Astrocyte of the hippocampus (primary cell): ENCODE measurements around the gene ZNF614.
A peak's percentile ranks its signal among the peaks of the same experiment; 100 is the strongest.
"Not testable (repeated sequence)": the region's sequence is repeated elsewhere in the genome, so short reads cannot be mapped to it uniquely, and the experiment has no call there.

ENCODE experiments used
- DNase-seq: peaks from one replicate; pipeline ENCODE4 v3.0.0; 2011; ENCODE audit warnings: low read depth, low spot score

ZNF614 gene

DNA sequence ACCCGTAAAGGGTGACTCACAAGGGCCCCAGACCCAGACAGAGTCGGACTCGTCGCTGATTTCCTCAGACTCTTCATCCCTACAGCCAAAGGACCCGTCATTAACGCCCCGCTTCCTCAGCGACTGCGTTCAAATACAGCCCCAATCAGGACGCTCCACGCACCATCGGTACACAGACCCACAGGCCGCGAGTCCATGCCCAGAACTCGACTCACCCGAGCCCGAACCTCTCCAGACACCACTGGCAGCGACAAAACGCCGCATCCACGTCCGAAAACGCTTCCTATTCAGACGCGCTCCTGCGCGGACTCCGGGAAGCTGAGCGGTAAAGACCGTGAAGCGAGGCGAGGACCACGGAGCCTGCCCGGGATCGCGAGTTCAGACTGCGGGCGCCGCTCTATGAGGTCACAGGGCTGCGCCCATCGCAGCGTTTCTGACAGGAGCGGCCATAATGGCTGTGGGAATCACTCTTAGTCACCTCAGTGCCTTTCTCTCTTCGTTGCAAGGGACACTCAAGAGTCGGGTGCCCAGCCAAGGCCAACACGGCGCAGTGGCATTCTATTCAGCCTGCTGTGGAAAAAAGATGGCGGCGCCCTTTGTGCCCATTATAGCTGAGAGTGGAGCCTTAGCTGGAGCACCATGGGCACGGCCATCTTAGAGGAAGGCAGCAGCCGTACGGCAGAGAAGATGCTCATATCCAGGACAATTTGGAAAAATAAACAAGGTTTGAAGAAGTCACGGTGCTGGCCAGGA is at the start of gene ZNF614:
TSS of gene ZNF614 (minus strand) at position 353 of the 753 bp plus-strand sequence. CDS start 2,634 bp downstream, outside the sequence.
- DNase-seq = peak; percentile 96

DNA sequence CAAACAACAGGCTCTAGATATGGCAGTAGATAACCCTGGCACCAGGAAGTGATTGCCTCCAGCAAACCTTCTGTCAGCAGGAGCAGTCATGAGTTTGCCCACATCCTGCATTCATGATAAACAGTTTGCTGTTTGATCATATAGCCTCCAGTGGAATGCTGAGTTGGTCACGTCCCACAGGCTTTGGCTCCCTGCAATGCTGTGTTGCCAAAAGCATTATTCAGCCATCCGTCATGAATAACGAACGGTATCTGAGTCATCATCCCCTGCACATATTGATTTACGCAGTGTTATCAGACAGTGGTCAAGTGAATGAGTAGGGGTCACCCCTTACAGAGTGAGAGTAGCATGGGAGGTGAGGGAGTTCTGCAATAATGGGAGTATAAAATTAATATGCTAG is 42.3 kb upstream of the ZNF614 start:
- peak; percentile 17 for DNase-seq

DNA sequence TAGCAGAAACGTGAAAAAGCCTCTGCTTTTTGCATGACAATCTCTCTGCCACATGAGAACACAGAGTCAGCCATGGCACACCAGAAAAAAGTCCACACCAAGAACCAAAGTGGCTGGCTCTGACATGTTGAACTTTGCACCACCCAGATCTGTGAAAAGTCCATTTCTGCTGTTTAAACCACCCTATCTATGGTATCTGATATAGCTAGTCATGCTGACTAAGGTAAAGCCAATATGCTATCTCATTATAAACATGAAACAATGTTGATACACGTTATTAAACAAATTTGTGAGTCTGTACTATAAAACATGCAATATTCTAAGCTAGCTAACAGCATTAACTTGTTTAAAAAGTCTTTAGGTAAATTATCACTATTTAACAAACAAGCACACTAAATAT is 41.5 kb upstream of the ZNF614 start:
- no peak for DNase-seq

DNA sequence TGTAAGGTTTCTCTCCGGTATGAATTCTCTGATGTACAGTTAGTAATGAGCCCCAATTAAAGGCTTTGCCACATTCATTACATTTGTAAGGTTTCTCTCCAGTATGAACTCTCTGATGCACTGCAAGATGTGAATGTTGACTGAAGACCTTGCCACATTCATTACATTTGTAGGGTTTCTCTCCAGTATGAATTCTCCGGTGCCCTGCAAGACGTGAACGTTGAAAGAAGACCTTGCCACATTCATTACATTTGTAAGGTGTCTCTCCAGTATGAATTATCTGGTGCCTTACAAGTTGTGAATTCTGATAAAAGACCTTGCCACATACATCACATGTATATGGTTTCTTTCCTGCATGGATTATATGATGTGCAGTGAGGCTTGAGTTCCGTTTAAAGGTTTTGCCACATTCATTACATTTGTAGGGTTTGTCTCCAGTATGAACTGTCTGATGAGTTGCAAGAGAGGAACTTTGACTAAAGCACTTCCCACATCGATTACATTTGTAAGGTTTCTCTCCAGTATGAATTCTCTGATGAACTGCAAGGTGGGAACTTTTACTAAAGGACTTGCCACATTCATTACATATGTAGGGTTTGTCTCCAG is 38.2 kb upstream of the ZNF614 start:
- no peak for DNase-seq

DNA sequence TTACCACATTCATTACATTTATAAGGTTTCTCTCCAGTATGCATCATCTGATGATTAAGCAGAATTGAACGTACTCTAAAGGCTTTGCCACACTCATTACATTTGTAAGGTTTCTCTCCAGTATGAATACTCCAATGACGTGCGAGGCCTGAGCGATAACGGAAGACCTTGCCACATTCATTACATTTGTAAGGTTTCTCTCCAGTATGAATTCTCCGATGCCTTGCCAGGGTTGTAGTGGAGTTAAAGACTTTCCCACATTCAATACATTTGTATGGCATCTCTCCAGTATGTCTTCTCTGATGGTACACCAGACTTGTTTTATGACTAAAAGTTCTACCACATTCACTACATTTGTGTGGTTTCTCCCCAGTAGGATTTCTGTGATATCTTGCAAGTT is 37.2 kb upstream of the ZNF614 start:
- no peak for DNase-seq

DNA sequence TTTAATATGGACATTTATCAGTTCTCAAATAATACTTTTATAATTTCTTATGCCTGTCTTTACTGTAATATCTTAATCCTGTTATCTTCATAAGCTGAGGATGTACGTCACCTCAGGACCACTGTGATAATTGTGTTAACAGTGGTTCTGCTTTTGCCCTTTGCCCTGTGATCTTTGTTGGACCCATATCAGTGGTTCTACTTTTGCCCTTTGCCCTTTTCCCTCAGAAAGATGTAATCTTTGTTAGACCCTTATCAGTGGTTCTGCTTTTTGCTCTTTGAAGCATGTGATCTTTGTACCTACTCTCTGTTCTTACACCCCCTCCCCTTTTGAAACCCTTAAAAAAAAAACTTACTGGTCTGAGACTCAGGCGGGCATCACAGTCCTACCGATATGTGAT is 28.3 kb upstream of the ZNF614 start:
- not testable (repeated sequence) for DNase-seq

DNA sequence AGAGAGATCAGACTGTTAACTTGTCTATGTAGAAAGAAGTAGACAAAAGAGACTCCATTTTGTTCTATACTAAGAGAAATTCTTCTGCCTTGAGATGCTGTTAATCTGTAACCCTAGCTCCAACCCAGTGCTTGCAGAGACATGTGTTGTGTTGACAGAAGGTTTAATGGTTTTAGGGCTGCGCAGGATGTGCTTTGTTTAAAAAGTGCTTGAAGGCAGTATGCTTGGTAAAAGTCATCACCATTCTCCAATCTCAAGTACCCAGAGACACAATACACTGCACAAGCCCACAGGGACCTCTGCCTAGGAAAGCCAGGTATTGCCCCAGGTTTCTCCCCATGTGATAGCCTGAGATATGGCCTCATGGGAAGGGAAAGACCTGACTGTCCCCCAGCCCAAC is 23.6 kb upstream of the ZNF614 start:
- not testable (repeated sequence) for DNase-seq

DNA sequence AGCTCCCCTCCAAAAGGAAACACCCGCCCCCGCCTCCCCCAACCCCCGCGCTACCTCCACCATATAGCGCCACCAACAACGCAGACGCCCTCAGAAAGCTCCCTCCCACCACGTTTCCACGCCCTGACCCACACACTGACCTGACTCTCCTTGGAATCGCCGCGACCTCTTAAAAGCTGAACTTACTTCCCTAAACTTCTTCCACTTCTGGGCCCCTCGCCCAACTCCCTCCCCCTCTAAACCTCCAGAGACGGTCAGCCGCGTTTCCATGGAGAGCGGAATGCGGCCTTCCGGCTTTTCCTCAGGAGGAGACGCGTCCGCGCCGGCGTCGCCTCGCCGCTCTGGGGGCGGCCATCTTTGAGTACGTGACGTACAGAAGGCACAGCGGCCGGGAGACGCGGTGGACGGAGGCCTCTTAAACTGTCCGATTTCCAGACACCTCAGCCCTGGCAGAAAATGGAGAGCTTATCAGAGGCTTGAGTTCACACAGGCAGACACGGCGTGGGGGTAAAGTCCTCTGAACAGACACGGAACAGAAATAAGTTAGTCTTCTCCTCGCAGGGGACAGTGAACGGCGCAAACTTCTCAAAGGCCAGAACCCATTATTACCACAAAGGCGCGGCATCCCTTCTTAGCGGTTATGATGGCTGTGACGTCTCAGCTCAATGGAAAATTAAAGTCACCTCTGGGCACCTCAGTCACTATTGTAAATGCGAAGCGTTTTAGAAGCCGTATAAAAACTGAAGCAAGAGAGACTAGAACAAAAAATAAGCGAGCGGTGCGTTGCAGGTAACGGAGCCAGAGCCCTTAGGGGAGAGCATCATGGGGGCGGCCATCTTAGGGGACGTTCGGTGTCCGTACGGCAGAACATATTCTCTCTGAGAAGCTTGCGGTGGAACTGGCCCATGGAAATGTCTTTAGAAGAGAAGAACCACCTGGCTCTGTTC is 20.6 kb upstream of the ZNF614 start, which contains the start of gene ZNF432:
TSS of gene ZNF432 (minus strand) at position 284 of the 947 bp plus-strand sequence. CDS start 1,970 bp downstream, outside the sequence.
- DNase-seq = peak; percentile 98

DNA sequence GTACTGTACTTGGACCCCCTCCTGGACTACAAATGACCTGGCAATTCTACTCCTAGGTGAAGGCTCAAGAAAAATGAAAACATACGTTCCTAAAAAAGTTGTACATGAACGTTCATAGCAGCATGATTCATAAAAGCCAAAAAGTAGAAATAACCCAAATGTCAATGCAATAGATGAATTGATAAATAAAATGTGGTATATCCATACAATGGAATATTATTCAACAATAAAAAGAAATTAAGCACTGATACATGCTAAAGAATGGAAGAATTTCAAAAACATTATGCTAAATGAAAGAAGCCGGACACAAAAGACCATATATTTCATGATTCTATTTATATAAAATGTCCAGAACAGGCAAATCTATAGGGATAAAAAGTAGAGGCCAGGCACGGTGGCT is 11.0 kb upstream of the ZNF614 start:
- DNase-seq = no peak

DNA sequence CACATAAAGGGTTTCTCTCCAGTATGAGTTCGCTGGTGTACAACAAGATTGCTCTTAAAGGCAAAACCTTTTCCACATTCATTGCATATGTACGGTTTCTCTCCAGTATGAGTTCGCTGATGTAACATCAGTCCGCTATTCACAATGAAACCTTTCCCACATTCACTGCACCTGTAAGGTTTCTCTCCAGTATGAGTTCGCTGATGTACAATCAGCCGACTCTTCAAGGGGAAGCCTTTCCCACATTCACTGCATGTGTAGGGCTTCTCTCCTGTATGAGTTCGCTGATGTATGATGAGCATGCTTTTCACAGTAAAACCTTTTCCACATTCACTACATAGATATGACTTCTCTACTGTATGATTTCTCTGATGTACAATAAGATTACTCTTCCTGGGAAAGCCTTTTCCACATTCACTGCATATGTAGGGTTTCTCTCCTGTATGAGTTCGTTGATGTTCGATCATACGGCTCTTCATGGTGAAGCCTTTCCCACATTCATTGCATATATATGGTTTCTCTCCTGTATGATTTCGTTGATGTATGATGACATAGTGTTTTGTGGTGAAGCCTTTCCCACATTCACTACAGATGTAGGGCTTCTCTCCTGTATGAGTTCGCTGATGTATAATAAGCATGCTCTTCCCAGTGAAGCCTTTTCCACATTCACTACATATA is 6.0 kb upstream of the ZNF614 start:
- DNase-seq = peak; percentile 5

DNA sequence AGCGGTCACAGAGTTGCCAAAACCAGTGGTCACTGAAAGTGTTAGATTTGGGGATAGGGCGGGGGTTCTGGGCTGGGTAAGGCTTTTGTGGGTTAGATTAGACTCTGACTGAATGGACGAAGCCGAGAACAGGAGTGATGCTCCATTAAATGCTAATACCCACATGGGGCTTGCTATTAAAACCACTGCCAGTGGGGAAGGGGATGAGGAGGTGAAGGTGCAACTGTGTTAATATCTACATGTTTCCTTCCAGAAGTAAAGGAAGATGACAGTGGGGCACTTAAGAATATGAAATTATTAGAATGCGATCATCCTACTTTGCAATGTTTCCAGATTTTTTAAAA is 573 bp upstream of the ZNF614 start:
- DNase-seq = no peak

DNA sequence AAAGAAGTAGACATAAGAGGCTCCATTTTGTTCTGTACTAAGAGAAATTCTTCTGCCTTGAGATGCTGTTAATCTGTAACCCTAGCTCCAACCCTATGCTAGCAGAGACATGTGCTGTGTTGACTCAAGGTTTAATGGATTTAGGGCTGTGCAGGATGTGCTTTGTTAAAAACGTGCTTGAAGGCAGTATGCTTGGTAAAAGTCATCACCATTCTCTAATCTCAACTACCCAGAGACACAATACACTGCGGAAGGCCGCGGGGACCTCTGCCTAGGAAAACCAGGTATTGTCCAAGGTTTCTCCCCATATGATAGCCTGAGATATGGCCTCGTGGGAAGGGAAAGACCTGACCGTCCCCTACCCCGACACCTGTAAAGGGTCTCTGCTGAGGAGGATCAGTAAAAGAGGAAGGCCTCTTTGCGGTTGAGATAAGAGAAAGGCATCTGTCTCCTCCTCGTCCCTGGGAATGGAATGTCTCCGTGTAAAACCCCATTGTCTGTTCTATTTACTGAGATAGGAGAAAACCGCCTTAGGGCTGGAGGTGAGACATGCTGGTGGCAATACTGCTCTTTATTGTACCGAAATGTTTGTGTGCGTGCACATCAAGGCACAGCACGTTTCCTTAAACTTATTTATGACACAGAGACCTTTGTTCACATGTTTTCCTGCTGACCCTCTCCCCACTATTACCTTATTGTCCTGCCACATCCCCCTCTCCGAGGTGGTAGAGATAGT is 1.8 kb downstream of the ZNF614 start:
- DNase-seq = not testable (repeated sequence)

DNA sequence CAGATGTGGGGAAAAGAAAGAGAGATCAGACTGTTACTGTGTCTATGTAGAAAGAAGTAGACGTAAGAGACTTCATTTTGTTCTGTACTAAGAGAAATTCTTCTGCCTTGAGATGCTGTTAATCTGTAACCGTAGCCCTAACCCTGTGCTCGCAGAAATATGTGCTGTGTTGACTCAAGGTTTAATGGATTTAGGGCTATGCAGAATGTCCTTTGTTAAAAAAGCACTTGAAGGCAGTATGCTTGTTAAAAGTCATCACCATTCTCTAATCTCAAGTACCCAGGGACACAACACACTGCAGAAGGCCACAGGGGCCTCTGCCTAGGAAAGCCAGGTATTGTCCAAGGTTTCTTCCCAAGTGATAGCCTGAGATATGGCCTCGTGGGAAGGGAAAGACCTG is 3.7 kb downstream of the ZNF614 start:
- not testable (repeated sequence) for DNase-seq

DNA sequence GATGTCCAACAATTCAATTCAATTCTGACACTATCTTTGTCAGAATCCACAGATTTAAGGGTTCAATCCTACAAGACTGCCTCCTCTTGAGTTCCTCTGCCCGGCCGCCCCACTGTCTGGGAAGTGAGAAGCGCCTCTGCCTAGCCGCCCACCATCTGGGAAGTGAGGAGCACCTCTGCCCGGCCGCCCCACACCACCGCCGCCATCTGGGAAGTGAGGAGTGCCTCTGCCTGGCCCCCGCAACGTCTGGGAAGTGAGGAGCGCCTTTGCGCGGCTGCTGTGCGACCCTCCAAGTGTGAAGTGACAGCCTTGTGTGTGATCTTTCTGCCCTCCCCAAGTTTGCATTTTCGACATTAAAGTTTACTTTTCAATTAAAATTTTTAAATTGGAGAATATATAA is 6.0 kb downstream of the ZNF614 start:
- no peak for DNase-seq

DNA sequence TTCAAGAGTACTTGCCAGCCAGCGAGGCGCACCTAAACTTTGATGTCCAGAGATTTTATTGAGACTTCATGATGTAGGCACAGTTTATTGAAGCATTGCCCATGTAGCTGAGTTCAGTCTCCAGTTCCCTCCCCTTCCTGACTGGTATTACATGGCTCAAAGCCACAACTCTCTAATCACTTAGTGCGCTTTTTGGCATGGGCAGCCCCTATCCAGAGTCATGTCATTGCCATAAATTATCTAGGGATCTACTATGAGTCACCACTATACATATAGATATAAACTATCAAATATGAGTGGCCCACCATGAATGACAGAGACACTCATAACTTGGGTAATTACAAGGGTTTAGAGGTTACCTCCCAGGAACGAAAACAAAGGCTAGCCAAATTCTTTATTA is 7.7 kb downstream of the ZNF614 start:
- DNase-seq = no peak

DNA sequence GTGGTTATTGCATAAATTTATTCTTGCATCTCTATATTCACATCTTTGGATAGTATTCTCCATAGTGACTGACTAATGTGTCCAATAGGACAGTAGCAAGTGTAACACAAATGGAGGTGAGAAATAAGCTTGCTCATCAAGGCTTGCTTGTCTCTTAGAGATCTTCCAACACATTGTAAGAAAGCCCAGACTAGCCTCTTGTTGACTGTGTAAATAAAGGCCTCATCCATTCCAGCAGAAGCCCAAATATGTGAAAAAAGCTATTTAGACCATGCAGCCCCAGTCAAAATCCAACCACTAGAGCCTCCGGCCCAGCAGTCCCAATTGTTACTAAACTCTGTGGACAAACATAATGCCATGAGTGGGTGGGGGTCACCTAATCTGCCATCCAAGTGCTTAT is 17.5 kb downstream of the ZNF614 start:
- no peak for DNase-seq

DNA sequence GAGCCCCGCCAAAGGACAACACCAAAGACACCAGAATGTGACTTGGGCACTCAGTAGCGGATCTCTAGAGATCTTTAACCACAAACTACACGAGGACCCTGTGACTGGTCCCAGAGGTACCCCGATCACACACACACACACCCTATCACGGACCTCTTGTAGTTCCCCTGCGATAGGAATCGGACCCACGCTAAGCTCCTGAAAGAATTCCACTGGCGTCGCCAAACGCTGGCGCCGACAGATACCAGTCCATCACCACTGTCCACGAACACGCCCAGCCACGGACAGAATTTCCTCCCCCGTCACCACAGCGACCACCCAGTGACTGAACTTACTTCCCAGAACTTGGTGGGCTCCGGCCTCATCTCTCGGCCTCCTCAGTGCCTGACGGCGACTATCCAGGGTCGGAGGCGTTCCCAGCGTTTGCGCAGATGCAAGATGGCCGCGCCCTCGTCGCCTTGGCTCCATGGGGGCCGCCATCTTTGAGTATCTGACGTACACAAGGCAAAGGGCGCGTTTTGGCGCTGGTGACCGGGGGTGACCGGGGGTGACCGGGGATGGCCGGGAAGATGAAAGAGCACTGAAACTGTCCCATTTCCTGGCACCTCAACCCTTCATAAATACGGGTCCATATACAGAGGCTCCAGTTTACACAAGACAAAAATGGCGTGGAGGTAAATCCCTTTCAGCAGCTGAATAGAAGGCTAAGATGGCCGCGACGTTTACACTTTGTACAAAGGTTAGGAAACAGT is 20.2 kb downstream of the ZNF614 start, which contains the start of gene ZNF615:
TSS of gene ZNF615 (minus strand) at position 406 of the 752 bp plus-strand sequence. CDS start 4,500 bp downstream, outside the sequence.
- peak; percentile 95 for DNase-seq

DNA sequence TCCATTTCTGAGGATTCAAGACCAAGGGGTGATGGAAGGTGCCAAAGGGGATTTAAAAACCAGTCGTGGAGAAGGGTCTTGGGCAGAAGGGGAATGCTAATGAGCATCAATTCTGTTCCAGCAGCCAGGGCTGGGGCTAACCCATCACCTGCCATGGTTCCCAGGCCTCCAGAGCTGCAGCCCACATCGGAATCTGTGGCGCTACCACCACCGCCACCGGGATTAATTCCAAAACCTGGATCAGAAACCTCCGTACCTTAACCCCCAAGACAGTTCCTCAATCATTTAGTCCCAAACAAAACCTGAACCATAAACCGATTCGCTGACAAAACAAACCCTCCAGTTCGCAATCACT is 20.8 kb downstream of the ZNF614 start:
- no peak for DNase-seq

DNA sequence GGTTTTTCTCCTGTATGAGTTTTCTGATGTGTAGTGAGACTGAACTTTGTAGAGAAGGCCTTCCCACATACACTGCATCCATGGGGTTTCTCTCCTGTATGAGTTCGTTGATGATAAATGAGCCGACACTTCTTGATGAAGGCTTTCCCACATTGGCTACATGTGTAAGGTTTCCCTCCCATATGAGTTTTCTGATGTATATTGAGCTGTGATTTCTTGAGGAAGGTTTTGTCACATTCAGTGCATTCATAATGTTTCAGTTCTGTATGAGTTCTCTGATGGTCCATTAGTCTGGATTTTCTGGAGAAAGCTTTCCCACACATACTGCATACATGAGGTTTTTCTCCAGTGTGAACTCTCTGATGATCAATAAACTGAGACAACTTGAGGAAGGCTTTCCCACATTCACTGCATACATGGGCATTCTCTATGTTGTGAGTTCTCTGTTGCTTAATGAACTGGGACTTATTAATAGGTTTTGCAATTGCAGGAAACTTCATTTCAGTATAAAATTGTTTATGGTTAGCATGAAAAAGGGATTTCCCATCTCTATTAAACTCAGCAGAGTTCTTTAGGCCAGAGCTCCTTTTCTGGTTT is 34.0 kb downstream of the ZNF614 start:
- DNase-seq = no peak

DNA sequence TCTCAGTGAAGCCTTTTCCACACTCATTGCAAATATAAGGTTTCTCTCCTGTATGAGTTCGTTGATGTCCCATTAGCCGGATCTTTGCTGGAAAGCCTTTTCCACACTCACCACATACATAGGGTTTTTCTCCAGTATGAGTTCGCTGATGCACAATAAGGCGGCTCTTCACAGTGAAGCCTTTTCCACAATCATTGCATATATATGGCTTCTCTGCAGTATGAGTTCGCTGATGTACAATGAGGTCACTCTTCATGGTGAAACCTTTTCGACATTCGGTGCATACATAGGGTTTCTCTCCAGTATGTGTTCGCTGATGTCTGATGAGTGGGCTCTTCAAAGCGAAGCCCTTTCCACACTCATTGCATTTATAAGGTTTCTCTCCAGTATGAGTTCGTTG is 34.8 kb downstream of the ZNF614 start:
- no peak for DNase-seq
